Prostate gland (tissue), 2 donors: ENCODE measurements around the gene DDX23.

Experiments used
- POLR2A ChIP-seq: fragments of 450-650 bp; IDR thresholded peaks from one replicate; pipeline ENCODE4 v1.6.1; 2016; ENCODE audit warnings: antibody characterized with exemption, mild to moderate bottlenecking
- POLR2AphosphoS5 ChIP-seq: sonication (generic); formaldehyde crosslinking; IDR thresholded peaks from one replicate; pipeline ENCODE4 v1.6.1; 2017; ENCODE audit warnings: antibody characterized with exemption
- TF ChIP-seq, protein P1 (sequence below), 4 experiments: fragments of 200-600 bp in 2 of 4; fragments of 450-650 bp in 2 of 4; sonication (generic) in 2 of 4; IDR thresholded peaks; 1 replicate in 3 of 4; 2 replicates in 1 of 4; pipeline ENCODE4 v1.5.1; 2016 to 2019; ENCODE audit warnings: antibody characterized with exemption in 4 of 4, mild to moderate bottlenecking in 2 of 4, moderate library complexity in 2 of 4

DNA sequence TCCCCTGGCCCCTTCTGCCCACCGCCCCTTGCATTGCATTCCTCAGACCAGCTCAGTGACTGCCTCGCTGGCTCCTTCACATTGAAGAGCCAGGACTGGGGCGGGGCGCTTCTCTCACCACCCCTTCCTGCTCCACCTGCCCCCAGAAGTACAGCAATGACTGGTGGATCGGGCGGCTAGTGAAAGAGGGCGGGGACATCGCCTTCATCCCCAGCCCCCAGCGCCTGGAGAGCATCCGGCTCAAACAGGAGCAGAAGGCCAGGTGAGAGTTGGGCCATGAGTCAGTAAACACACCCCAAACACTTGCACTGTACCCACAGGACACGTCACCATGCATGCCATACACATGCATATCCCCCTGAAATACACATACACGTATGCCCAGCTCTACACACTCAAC, 27.9 kb downstream of the DDX23 start:
- TF ChIP-seq, protein P1, sequence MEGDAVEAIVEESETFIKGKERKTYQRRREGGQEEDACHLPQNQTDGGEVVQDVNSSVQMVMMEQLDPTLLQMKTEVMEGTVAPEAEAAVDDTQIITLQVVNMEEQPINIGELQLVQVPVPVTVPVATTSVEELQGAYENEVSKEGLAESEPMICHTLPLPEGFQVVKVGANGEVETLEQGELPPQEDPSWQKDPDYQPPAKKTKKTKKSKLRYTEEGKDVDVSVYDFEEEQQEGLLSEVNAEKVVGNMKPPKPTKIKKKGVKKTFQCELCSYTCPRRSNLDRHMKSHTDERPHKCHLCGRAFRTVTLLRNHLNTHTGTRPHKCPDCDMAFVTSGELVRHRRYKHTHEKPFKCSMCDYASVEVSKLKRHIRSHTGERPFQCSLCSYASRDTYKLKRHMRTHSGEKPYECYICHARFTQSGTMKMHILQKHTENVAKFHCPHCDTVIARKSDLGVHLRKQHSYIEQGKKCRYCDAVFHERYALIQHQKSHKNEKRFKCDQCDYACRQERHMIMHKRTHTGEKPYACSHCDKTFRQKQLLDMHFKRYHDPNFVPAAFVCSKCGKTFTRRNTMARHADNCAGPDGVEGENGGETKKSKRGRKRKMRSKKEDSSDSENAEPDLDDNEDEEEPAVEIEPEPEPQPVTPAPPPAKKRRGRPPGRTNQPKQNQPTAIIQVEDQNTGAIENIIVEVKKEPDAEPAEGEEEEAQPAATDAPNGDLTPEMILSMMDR (IDR thresholded peaks at IDR 0.05) = no peak
- TF ChIP-seq POLR2AphosphoS5 (no peak), POLR2A (no peak)
